Measurements from ENCODE around the gene SEMA3C. TPM values are rescaled to one million over a fixed set of nuclear protein-coding genes. Genes with fewer than 3 reads are reported as not detected.
"Not testable (repeated sequence)": the region's sequence is repeated elsewhere in the genome, so short reads cannot be mapped to it uniquely, and the experiment has no call there.

The SEMA3C gene
- total RNA-seq, 2 donors from 2014 or later: 89.2 to 184 TPM

GRCh38 chr7:80937336-80937735, 18.5 kb upstream of the SEMA3C start:
- no peak for ATAC-seq (ENCODE audit: insufficient number of reproducible peaks, low FRiP score, low read depth)
- H3K4me1 ChIP-seq (ENCODE audit: control insufficient read depth in 1 of 2, low read depth in 2 of 2): peaks cover 3 to 9% of the 10 kb centered on the region in 2 donors

GRCh38 chr7:80935991-80936780, 17.3 kb upstream of the SEMA3C start:
- Histone ChIP-seq H3K27ac (no peak overlapping the region), H3K9me3 (no peaks in the 10 kb centered on the region), H3K27me3 (replicated peaks; ENCODE audit: insufficient read depth) (no peaks in the 10 kb centered on the region), H3K4me3 (no peak overlapping the region), H3K36me3 (no peaks in the 10 kb centered on the region), H3K4me1 (ENCODE audit: control insufficient read depth in 1 of 2, low read depth in 2 of 2) (peaks cover 0 to 1% of the 10 kb centered on the region in 2 donors)
- DNase-seq (ENCODE audit: low spot score) (no peak), ATAC-seq (ENCODE audit: insufficient number of reproducible peaks, low FRiP score, low read depth) (no peak)
- TF ChIP-seq, protein P1, sequence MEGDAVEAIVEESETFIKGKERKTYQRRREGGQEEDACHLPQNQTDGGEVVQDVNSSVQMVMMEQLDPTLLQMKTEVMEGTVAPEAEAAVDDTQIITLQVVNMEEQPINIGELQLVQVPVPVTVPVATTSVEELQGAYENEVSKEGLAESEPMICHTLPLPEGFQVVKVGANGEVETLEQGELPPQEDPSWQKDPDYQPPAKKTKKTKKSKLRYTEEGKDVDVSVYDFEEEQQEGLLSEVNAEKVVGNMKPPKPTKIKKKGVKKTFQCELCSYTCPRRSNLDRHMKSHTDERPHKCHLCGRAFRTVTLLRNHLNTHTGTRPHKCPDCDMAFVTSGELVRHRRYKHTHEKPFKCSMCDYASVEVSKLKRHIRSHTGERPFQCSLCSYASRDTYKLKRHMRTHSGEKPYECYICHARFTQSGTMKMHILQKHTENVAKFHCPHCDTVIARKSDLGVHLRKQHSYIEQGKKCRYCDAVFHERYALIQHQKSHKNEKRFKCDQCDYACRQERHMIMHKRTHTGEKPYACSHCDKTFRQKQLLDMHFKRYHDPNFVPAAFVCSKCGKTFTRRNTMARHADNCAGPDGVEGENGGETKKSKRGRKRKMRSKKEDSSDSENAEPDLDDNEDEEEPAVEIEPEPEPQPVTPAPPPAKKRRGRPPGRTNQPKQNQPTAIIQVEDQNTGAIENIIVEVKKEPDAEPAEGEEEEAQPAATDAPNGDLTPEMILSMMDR (IDR thresholded peaks at IDR 0.05): no peak

More at GRCh38 chr7:80937336-80937735, 18.5 kb upstream of the SEMA3C start:
- Histone ChIP-seq H3K27me3 (replicated peaks; ENCODE audit: insufficient read depth) (no peaks in the 10 kb centered on the region), H3K9me3 (no peaks in the 10 kb centered on the region), H3K4me3 (no peak overlapping the region), H3K27ac (no peak overlapping the region), H3K36me3 (no peaks in the 10 kb centered on the region)
- DNase-seq (ENCODE audit: low spot score): no peak
- TF ChIP-seq, protein P1 (IDR thresholded peaks at IDR 0.05): no peak

GRCh38 chr7:80934321-80934720, 15.5 kb upstream of the SEMA3C start:
- no peaks in the 10 kb centered on the region for H3K36me3 ChIP-seq
- ATAC-seq (ENCODE audit: insufficient number of reproducible peaks, low FRiP score, low read depth): no peak
- H3K4me1 ChIP-seq (ENCODE audit: control insufficient read depth in 1 of 2, low read depth in 2 of 2): no peaks in the 10 kb centered on the region
- DNase-seq (ENCODE audit: low spot score): no peak
- no peaks in the 10 kb centered on the region for H3K9me3 ChIP-seq
- TF ChIP-seq, protein P1 (IDR thresholded peaks at IDR 0.05): no peak
- H3K27ac ChIP-seq: no peak overlapping the region
- H3K27me3 ChIP-seq (replicated peaks; ENCODE audit: insufficient read depth): no peaks in the 10 kb centered on the region
- no peak overlapping the region for H3K4me3 ChIP-seq

DNA sequence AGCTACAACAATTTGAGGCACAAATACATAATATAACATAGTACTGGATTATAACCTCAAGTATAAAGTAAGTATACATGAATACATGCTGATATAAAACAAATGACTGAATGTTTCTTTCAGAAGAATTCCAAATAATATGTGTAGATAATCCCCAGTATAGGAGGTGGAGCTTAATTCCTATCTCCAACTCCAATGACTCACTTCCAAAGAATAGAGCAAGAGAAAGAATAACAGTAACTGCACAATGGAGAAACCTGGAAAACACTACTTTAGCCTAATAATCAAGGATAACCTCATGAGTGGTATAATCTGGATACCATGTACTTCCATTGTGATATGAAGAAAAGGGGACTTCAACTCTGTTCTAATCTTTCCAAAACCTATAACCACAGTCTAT, 13.7 kb upstream of the SEMA3C start:
- H3K9me3 ChIP-seq: no peaks in the 10 kb centered on the region
- H3K27me3 ChIP-seq (replicated peaks; ENCODE audit: insufficient read depth): no peaks in the 10 kb centered on the region
- no peaks in the 10 kb centered on the region for H3K4me1 ChIP-seq (ENCODE audit: control insufficient read depth in 1 of 2, low read depth in 2 of 2)
- no peak for DNase-seq (ENCODE audit: low spot score)
- ATAC-seq (ENCODE audit: insufficient number of reproducible peaks, low FRiP score, low read depth): no peak
- no peak overlapping the region for H3K27ac ChIP-seq
- TF ChIP-seq, protein P1 (IDR thresholded peaks at IDR 0.05): no peak
- H3K4me3 ChIP-seq: no peak overlapping the region
- H3K36me3 ChIP-seq: no peaks in the 10 kb centered on the region

GRCh38 chr7:80929619-80930018, 10.8 kb upstream of the SEMA3C start:
- ATAC-seq (ENCODE audit: insufficient number of reproducible peaks, low FRiP score, low read depth): no peak
- Histone ChIP-seq H3K27ac (no peak overlapping the region), H3K9me3 (no peaks in the 10 kb centered on the region), H3K4me1 (ENCODE audit: control insufficient read depth in 1 of 2, low read depth in 2 of 2) (no peaks in the 10 kb centered on the region), H3K27me3 (replicated peaks; ENCODE audit: insufficient read depth) (no peaks in the 10 kb centered on the region), H3K4me3 (no peak overlapping the region), H3K36me3 (no peaks in the 10 kb centered on the region)
- no peak for DNase-seq (ENCODE audit: low spot score)
- TF ChIP-seq, protein P1 (IDR thresholded peaks at IDR 0.05): no peak

DNA sequence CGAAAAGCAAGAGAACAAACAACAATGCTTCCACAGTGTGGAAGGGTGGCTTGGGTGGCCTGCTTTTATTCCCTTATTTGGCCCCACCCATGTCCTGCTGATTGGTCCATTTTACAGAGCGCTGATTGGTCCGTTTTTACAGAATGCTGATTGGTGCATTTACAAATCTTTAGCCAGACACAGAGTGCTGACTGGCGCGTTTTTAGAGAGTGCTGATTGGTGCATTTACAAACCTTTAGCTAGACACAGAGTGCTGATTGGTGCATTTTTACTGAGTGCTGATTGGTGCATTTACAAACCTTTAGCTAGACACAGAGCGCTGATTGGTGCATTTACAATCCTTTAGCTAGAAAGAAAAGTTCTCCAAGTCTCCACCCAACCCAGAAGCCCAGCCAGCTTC, 8.1 kb upstream of the SEMA3C start:
- not testable (repeated sequence) for H3K27ac ChIP-seq; H3K4me3 ChIP-seq; DNase-seq (ENCODE audit: low spot score); H3K9me3 ChIP-seq; H3K27me3 ChIP-seq (replicated peaks; ENCODE audit: insufficient read depth); ATAC-seq (ENCODE audit: insufficient number of reproducible peaks, low FRiP score, low read depth); H3K4me1 ChIP-seq (ENCODE audit: control insufficient read depth in 1 of 2, low read depth in 2 of 2); H3K36me3 ChIP-seq

Measured in thoracic aorta (tissue), 2 donors.